Left lobe of liver (tissue), 2 donors: ENCODE results near the gene HSF4. TPM values are rescaled to one million over a fixed set of nuclear protein-coding genes. Genes with fewer than 3 reads are reported as not detected.
A peak's percentile ranks its signal among the peaks of the same experiment; 100 is the strongest.
"Not testable (repeated sequence)": the region's sequence is repeated elsewhere in the genome, so short reads cannot be mapped to it uniquely, and the experiment has no call there.

ENCODE experiments used
- ATAC-seq: fragments of 200-7000 bp; cut with Tn5 transposase; one replicate; pipeline ENCODE4 v1.9.1; 2020; ENCODE audit warnings: mild to moderate bottlenecking, moderate library complexity
- DNase-seq: peaks from one replicate; pipeline ENCODE4 v3.0.0-alpha.2; 2020; ENCODE audit warnings: low spot score
- total RNA-seq: library from RNA; stranded (reverse); gene quantifications from one replicate; pipeline ENCODE4 v1.2.1, GENCODE V29; 2021
- donor health status: DM: no; HTN: no; CAD: no; lungs with moderate emphysema.
- donor health status: DM: no; HTN: yes; CAD: no.

The HSF4 gene
- total RNA-seq = 60.5 TPM

- peak; percentile 66 for ATAC-seq
- DNase-seq = peak; percentile 87
These were observed at the start of gene HSF4 for GRCh38 chr16:67164599-67165061. HSF4 (plus strand) TSS chr16:67164745; CDS start chr16:67164812, 67 bp downstream.

GRCh38 chr16:67114793-67115192 lies 49.8 kb upstream of the HSF4 start:
- ATAC-seq = no peak

GRCh38 chr16:67115639-67116038 lies 48.9 kb upstream of the HSF4 start:
- DNase-seq (no peak), ATAC-seq (no peak)

More at GRCh38 chr16:67114793-67115192, 49.8 kb upstream of the HSF4 start:
- no peak for DNase-seq

- DNase-seq (peak; percentile 70), ATAC-seq (peak; percentile 57)
These were observed 47.9 kb upstream of the HSF4 start for GRCh38 chr16:67116388-67117311.

- ATAC-seq (no peak), DNase-seq (no peak)
These were observed 46.8 kb upstream of the HSF4 start for GRCh38 chr16:67117716-67118115.

- DNase-seq (no peak), ATAC-seq (no peak)
These were observed 44.5 kb upstream of the HSF4 start for GRCh38 chr16:67120025-67120424.

- ATAC-seq, DNase-seq: not testable (repeated sequence)
These were observed 41.7 kb upstream of the HSF4 start for GRCh38 chr16:67122799-67123198.

- no peak for DNase-seq
- no peak for ATAC-seq
These were observed 36.1 kb upstream of the HSF4 start for GRCh38 chr16:67128417-67128816.

GRCh38 chr16:67128887-67129286 lies 35.7 kb upstream of the HSF4 start:
- no peak for DNase-seq
- ATAC-seq = no peak

GRCh38 chr16:67129422-67129821 lies 35.1 kb upstream of the HSF4 start:
- DNase-seq (no peak), ATAC-seq (peak; percentile 9)

GRCh38 chr16:67137605-67138004 lies 26.9 kb upstream of the HSF4 start:
- ATAC-seq (no peak), DNase-seq (no peak)

- ATAC-seq (no peak), DNase-seq (no peak)
These were observed 23.2 kb upstream of the HSF4 start for GRCh38 chr16:67141391-67141790.

- ATAC-seq = no peak
- DNase-seq = no peak
These were observed 22.2 kb upstream of the HSF4 start for GRCh38 chr16:67142342-67142741.

- no peak for DNase-seq
- ATAC-seq = no peak
These were observed 19.6 kb upstream of the HSF4 start for GRCh38 chr16:67144943-67145342.

GRCh38 chr16:67145746-67146145 lies 18.8 kb upstream of the HSF4 start:
- DNase-seq = no peak
- no peak for ATAC-seq

- ATAC-seq (no peak), DNase-seq (no peak)
These were observed 17.8 kb upstream of the HSF4 start for GRCh38 chr16:67146523-67147357.

- ATAC-seq = no peak
These were observed 17.0 kb upstream of the HSF4 start for GRCh38 chr16:67147437-67148140.

GRCh38 chr16:67148221-67148620 lies 16.3 kb upstream of the HSF4 start:
- no peak for DNase-seq

More at GRCh38 chr16:67147437-67148140, 17.0 kb upstream of the HSF4 start:
- no peak for DNase-seq

GRCh38 chr16:67148656-67149275 lies 15.8 kb upstream of the HSF4 start:
- ATAC-seq = no peak

More at GRCh38 chr16:67148221-67148620, 16.3 kb upstream of the HSF4 start:
- no peak for ATAC-seq

More at GRCh38 chr16:67148656-67149275, 15.8 kb upstream of the HSF4 start:
- no peak for DNase-seq
